ENCODE data around the gene PPA2. TPM values are rescaled to one million over a fixed set of nuclear protein-coding genes. Genes with fewer than 3 reads are reported as not detected.

PPA2 gene
- total RNA-seq, 1 donor from 2014 or later: 88.9 TPM

DNA sequence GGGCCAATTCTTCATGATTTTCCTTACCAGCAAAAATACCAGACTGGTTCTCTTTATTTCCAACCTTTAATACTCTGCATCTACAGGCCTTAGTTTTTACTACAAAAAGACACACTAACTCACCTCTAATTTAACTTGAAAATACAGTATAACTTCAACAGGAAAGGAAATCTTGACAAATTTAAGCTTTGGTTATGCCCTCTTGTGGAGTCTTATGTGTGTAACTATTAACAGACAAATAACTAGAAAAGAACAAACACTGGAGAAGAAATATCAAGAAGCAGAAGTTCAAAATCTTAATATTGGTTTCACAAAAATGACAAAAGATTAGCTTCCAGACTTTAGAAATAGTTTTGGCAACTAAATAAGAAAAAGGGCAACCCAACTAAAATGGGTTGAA is 33.0 kb downstream of the PPA2 start:
- H3K27ac Mint-ChIP-seq: no peak overlapping the region

GRCh38 chr4:105437637-105438036 is 36.2 kb downstream of the PPA2 start:
- DNase-seq (ENCODE audit: extremely low spot score, unreplicated experiment): no peak
- Mint-ChIP-seq H3K36me3 (peaks cover 56% of the 10 kb centered on the region), H3K4me3 (no peak overlapping the region), H3K27me3 (no peaks in the 10 kb centered on the region), H3K9me3 (peaks cover 11% of the 10 kb centered on the region), H3K27ac (no peak overlapping the region), H3K4me1 (ENCODE audit: unreplicated experiment) (no peaks in the 10 kb centered on the region)
- no peak for TF ChIP-seq CTCF (conservative IDR thresholded peaks at IDR 0.05)

More for the DNA sequence above, 33.0 kb downstream of the PPA2 start:
- Mint-ChIP-seq H3K4me1 (ENCODE audit: unreplicated experiment) (no peaks in the 10 kb centered on the region), H3K27me3 (no peaks in the 10 kb centered on the region), H3K9me3 (peaks cover 4% of the 10 kb centered on the region), H3K4me3 (no peak overlapping the region), H3K36me3 (peaks cover 33% of the 10 kb centered on the region)
- DNase-seq (ENCODE audit: extremely low spot score, unreplicated experiment): no peak
- TF ChIP-seq CTCF (conservative IDR thresholded peaks at IDR 0.05): no peak

DNA sequence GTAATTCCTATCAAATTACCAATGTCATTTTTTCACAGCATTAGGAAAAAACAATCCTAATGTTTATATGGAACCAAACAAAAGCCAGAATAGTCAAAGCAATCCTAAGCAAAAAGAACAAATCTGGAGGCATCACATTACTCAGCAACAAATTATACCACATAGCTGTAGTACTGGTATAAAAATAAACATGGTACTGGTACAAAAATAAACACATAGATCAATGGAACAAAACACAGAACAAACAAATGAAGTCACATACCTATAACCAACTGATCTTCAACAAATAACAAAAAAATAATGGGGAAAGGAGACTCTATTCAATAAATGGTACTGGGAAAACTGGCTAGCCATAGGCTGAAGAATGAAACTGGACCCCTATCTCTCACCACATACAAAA is 37.4 kb downstream of the PPA2 start:
- Mint-ChIP-seq H3K4me3 (no peak overlapping the region), H3K27me3 (no peaks in the 10 kb centered on the region), H3K36me3 (peaks cover 65% of the 10 kb centered on the region), H3K4me1 (ENCODE audit: unreplicated experiment) (no peaks in the 10 kb centered on the region), H3K9me3 (peaks cover 11% of the 10 kb centered on the region), H3K27ac (no peak overlapping the region)
- TF ChIP-seq CTCF (conservative IDR thresholded peaks at IDR 0.05): no peak
- DNase-seq (ENCODE audit: extremely low spot score, unreplicated experiment): no peak

- Mint-ChIP-seq H3K36me3 (peaks cover 65% of the 10 kb centered on the region), H3K4me1 (ENCODE audit: unreplicated experiment) (no peaks in the 10 kb centered on the region), H3K27me3 (no peaks in the 10 kb centered on the region), H3K27ac (no peak overlapping the region), H3K4me3 (no peak overlapping the region), H3K9me3 (peaks cover 7% of the 10 kb centered on the region)
- no peak for TF ChIP-seq CTCF (conservative IDR thresholded peaks at IDR 0.05)
- DNase-seq (ENCODE audit: extremely low spot score, unreplicated experiment): no peak
These were observed 38.9 kb downstream of the PPA2 start for GRCh38 chr4:105434940-105435339.

DNA sequence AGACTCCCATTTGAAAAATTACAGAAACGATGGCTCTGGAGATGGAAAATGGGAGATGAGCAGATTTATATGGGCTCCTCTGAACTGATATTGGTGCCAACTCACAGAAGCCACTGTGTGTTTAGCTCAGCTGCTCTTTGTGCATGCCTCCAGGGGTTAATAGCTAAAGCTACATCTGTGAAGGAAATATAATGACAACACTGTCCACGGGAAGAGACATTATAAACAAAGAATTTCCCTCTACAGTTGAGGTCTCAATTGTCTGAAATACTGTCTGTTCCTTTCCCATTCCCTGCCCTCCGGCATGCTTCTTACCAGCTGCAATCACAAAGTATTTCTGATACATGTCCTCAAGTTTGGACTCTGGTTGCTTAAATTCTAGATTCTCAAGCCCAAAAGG is 40.4 kb downstream of the PPA2 start:
- H3K27ac Mint-ChIP-seq: no peak overlapping the region
- no peak for DNase-seq (ENCODE audit: extremely low spot score, unreplicated experiment)
- TF ChIP-seq CTCF (conservative IDR thresholded peaks at IDR 0.05): no peak
- peaks cover 7% of the 10 kb centered on the region for H3K9me3 Mint-ChIP-seq
- H3K4me3 Mint-ChIP-seq: no peak overlapping the region
- no peaks in the 10 kb centered on the region for H3K27me3 Mint-ChIP-seq
- no peaks in the 10 kb centered on the region for H3K4me1 Mint-ChIP-seq (ENCODE audit: unreplicated experiment)
- H3K36me3 Mint-ChIP-seq: peaks cover 71% of the 10 kb centered on the region

- Mint-ChIP-seq H3K4me3 (no peak overlapping the region), H3K27me3 (no peaks in the 10 kb centered on the region), H3K27ac (no peak overlapping the region), H3K36me3 (peaks cover 74% of the 10 kb centered on the region), H3K4me1 (ENCODE audit: unreplicated experiment) (no peaks in the 10 kb centered on the region), H3K9me3 (peaks cover 7% of the 10 kb centered on the region)
- TF ChIP-seq CTCF (conservative IDR thresholded peaks at IDR 0.05): no peak
- DNase-seq (ENCODE audit: extremely low spot score, unreplicated experiment): no peak
These were observed 41.4 kb downstream of the PPA2 start for GRCh38 chr4:105432438-105432837.

Data from type B pancreatic cell (in vitro differentiated cells).